Activated CD4-positive, alpha-beta T cell treated with anti-CD3 and anti-CD28 coated beads, Interleukin-2, amount 10 ng/mL, durations not matched to agents 7 days and 5 days (primary cell): ENCODE measurements around the gene MARK1. TPM values are rescaled to one million over a fixed set of nuclear protein-coding genes. Genes with fewer than 3 reads are reported as not detected.
"Not testable (repeated sequence)": the region's sequence is repeated elsewhere in the genome, so short reads cannot be mapped to it uniquely, and the experiment has no call there.

Source experiments
- CTCF ChIA-PET: fragments of 350-600 bp; sonication (Branson Sonifier 250); formaldehyde crosslinking; loops from one replicate; lab custom pipeline; 2021; ENCODE audit warnings: antibody characterized with exemption; lab: Charles Lee
- POLR2A ChIA-PET: fragments of 350-600 bp; sonication (Branson Sonifier 250); formaldehyde crosslinking; loops from one replicate; lab custom pipeline; 2021; ENCODE audit warnings: antibody characterized with exemption; lab: Charles Lee
- DNase-seq: peaks from one replicate; pipeline ENCODE4 v3.0.0-alpha.2; 2020
- H3K27ac Mint-ChIP-seq: one replicate; pipeline ENCODE4 v1.8.0; 2021; ENCODE audit warnings: mild to moderate bottlenecking, moderate library complexity, mixed read lengths
- H3K27me3 Mint-ChIP-seq: one replicate; pipeline ENCODE4 v1.8.0; 2021; ENCODE audit warnings: mixed read lengths
- H3K36me3 Mint-ChIP-seq: one replicate; pipeline ENCODE4 v1.8.0; 2021; ENCODE audit warnings: low read depth, mixed read lengths
- H3K4me1 Mint-ChIP-seq: one replicate; pipeline ENCODE4 v1.8.0; 2021; ENCODE audit warnings: mixed read lengths
- H3K4me3 Mint-ChIP-seq: one replicate; pipeline ENCODE4 v1.8.0; 2021; ENCODE audit warnings: mild to moderate bottlenecking, moderate library complexity, mixed read lengths
- H3K9me3 Mint-ChIP-seq: one replicate; pipeline ENCODE4 v1.8.0; 2021; ENCODE audit warnings: mixed read lengths
- total RNA-seq, 2 experiments: library from RNA; stranded (reverse); gene quantifications; one replicate each; pipeline ENCODE4 v1.2.3, GENCODE V29; 2021

Gene MARK1
- total RNA-seq, 2 experiments from 2014 or later = not detected

GRCh38 chr1:220592714-220593113 is 64.8 kb downstream of the MARK1 start:
- ChIA-PET CTCF (no interaction called here), POLR2A (no interaction called here)
- Mint-ChIP-seq H3K4me3 (no peak overlapping the region), H3K9me3 (no peaks in the 10 kb centered on the region), H3K27ac (no peak overlapping the region), H3K4me1 (no peaks in the 10 kb centered on the region), H3K27me3 (no peaks in the 10 kb centered on the region), H3K36me3 (no peaks in the 10 kb centered on the region)
- DNase-seq = no peak

- no peaks in the 10 kb centered on the region for H3K27me3 Mint-ChIP-seq
- no peak overlapping the region for H3K27ac Mint-ChIP-seq
- H3K4me1 Mint-ChIP-seq = no peaks in the 10 kb centered on the region
- ChIA-PET POLR2A (no interaction called here), CTCF (no interaction called here)
- DNase-seq = no peak
- H3K4me3 Mint-ChIP-seq = no peak overlapping the region
- H3K36me3 Mint-ChIP-seq = no peaks in the 10 kb centered on the region
- H3K9me3 Mint-ChIP-seq = no peaks in the 10 kb centered on the region
These were observed 66.4 kb downstream of the MARK1 start for GRCh38 chr1:220594356-220594755.

- Mint-ChIP-seq H3K36me3 (no peaks in the 10 kb centered on the region), H3K27ac (no peak overlapping the region), H3K4me3 (no peak overlapping the region), H3K9me3 (no peaks in the 10 kb centered on the region), H3K4me1 (no peaks in the 10 kb centered on the region), H3K27me3 (no peaks in the 10 kb centered on the region)
- no peak for DNase-seq
- POLR2A ChIA-PET = no interaction called here
- CTCF ChIA-PET = no interaction called here
These were observed 67.2 kb downstream of the MARK1 start for GRCh38 chr1:220595179-220595578.

- no peak overlapping the region for H3K27ac Mint-ChIP-seq
- no peak for DNase-seq
- H3K27me3 Mint-ChIP-seq = no peaks in the 10 kb centered on the region
- H3K36me3 Mint-ChIP-seq = no peaks in the 10 kb centered on the region
- no peaks in the 10 kb centered on the region for H3K9me3 Mint-ChIP-seq
- ChIA-PET CTCF (no interaction called here), POLR2A (no interaction called here)
- no peaks in the 10 kb centered on the region for H3K4me1 Mint-ChIP-seq
- H3K4me3 Mint-ChIP-seq = no peak overlapping the region
These were observed 77.0 kb downstream of the MARK1 start for GRCh38 chr1:220604926-220605325.

GRCh38 chr1:220605651-220606050 is 77.7 kb downstream of the MARK1 start:
- H3K4me3 Mint-ChIP-seq, H3K27me3 Mint-ChIP-seq, H3K9me3 Mint-ChIP-seq, DNase-seq, CTCF ChIA-PET, H3K4me1 Mint-ChIP-seq, POLR2A ChIA-PET, H3K36me3 Mint-ChIP-seq, H3K27ac Mint-ChIP-seq: not testable (repeated sequence)

GRCh38 chr1:220611100-220611499 is 83.2 kb downstream of the MARK1 start:
- H3K4me3 Mint-ChIP-seq, H3K27ac Mint-ChIP-seq, H3K27me3 Mint-ChIP-seq, DNase-seq, H3K4me1 Mint-ChIP-seq, CTCF ChIA-PET, H3K9me3 Mint-ChIP-seq, POLR2A ChIA-PET, H3K36me3 Mint-ChIP-seq: not testable (repeated sequence)

GRCh38 chr1:220616836-220617235 is 88.9 kb downstream of the MARK1 start:
- Mint-ChIP-seq H3K27ac (no peak overlapping the region), H3K9me3 (no peaks in the 10 kb centered on the region), H3K36me3 (no peaks in the 10 kb centered on the region), H3K27me3 (peaks cover 1% of the 10 kb centered on the region), H3K4me1 (no peaks in the 10 kb centered on the region), H3K4me3 (no peak overlapping the region)
- no peak for DNase-seq
- ChIA-PET CTCF (no interaction called here), POLR2A (no interaction called here)

- H3K27ac Mint-ChIP-seq = no peak overlapping the region
- H3K27me3 Mint-ChIP-seq = no peaks in the 10 kb centered on the region
- no peak overlapping the region for H3K4me3 Mint-ChIP-seq
- no peak for DNase-seq
- no peaks in the 10 kb centered on the region for H3K36me3 Mint-ChIP-seq
- POLR2A ChIA-PET = no interaction called here
- no peaks in the 10 kb centered on the region for H3K4me1 Mint-ChIP-seq
- no peaks in the 10 kb centered on the region for H3K9me3 Mint-ChIP-seq
- CTCF ChIA-PET = no interaction called here
These were observed 100.5 kb downstream of the MARK1 start for GRCh38 chr1:220628431-220628830.

GRCh38 chr1:220631238-220631815 is 103.4 kb downstream of the MARK1 start:
- Mint-ChIP-seq H3K27me3 (no peaks in the 10 kb centered on the region), H3K9me3 (no peaks in the 10 kb centered on the region), H3K36me3 (no peaks in the 10 kb centered on the region), H3K4me3 (no peak overlapping the region), H3K27ac (no peak overlapping the region), H3K4me1 (no peaks in the 10 kb centered on the region)
- DNase-seq = no peak
- ChIA-PET POLR2A (no interaction called here), CTCF (no interaction called here)

GRCh38 chr1:220637759-220638158 is 109.8 kb downstream of the MARK1 start:
- ChIA-PET CTCF (no interaction called here), POLR2A (no interaction called here)
- H3K36me3 Mint-ChIP-seq = no peaks in the 10 kb centered on the region

GRCh38 chr1:220642285-220642684 is 114.3 kb downstream of the MARK1 start:
- no peak overlapping the region for H3K27ac Mint-ChIP-seq
- no peaks in the 10 kb centered on the region for H3K9me3 Mint-ChIP-seq
- no peaks in the 10 kb centered on the region for H3K4me1 Mint-ChIP-seq
- no peak for DNase-seq
- no peaks in the 10 kb centered on the region for H3K36me3 Mint-ChIP-seq
- ChIA-PET POLR2A (no interaction called here), CTCF (no interaction called here)
- no peak overlapping the region for H3K4me3 Mint-ChIP-seq
- no peaks in the 10 kb centered on the region for H3K27me3 Mint-ChIP-seq

More at GRCh38 chr1:220637759-220638158, 109.8 kb downstream of the MARK1 start:
- no peaks in the 10 kb centered on the region for H3K4me1 Mint-ChIP-seq
- H3K27me3 Mint-ChIP-seq = no peaks in the 10 kb centered on the region
- no peak for DNase-seq
- H3K4me3 Mint-ChIP-seq = no peak overlapping the region
- no peaks in the 10 kb centered on the region for H3K9me3 Mint-ChIP-seq
- no peak overlapping the region for H3K27ac Mint-ChIP-seq

GRCh38 chr1:220652995-220653394 is 125.1 kb downstream of the MARK1 start:
- no peak for DNase-seq
- no peaks in the 10 kb centered on the region for H3K9me3 Mint-ChIP-seq
- H3K27ac Mint-ChIP-seq = no peak overlapping the region
- no peaks in the 10 kb centered on the region for H3K27me3 Mint-ChIP-seq
- no peaks in the 10 kb centered on the region for H3K36me3 Mint-ChIP-seq
- no peaks in the 10 kb centered on the region for H3K4me1 Mint-ChIP-seq
- POLR2A ChIA-PET = no interaction called here
- CTCF ChIA-PET = interaction anchor here (1.1 kb wide), 1 partner anchor 9 kb away, joined by 3 read pairs; no protein-coding TSS in a partner anchor
- H3K4me3 Mint-ChIP-seq = no peak overlapping the region

- H3K4me1 Mint-ChIP-seq = no peaks in the 10 kb centered on the region
- CTCF ChIA-PET = no interaction called here
- H3K27ac Mint-ChIP-seq = no peak overlapping the region
- POLR2A ChIA-PET = no interaction called here
- no peaks in the 10 kb centered on the region for H3K27me3 Mint-ChIP-seq
- no peaks in the 10 kb centered on the region for H3K9me3 Mint-ChIP-seq
- H3K4me3 Mint-ChIP-seq = no peak overlapping the region
- no peaks in the 10 kb centered on the region for H3K36me3 Mint-ChIP-seq
- no peak for DNase-seq
These were observed 127.6 kb downstream of the MARK1 start for GRCh38 chr1:220655509-220655908.

GRCh38 chr1:220655961-220656740 is 128.2 kb downstream of the MARK1 start:
- Mint-ChIP-seq H3K27ac (no peak overlapping the region), H3K4me1 (no peaks in the 10 kb centered on the region), H3K27me3 (no peaks in the 10 kb centered on the region), H3K9me3 (no peaks in the 10 kb centered on the region), H3K4me3 (no peak overlapping the region), H3K36me3 (no peaks in the 10 kb centered on the region)
- no peak for DNase-seq
- POLR2A ChIA-PET = no interaction called here
- CTCF ChIA-PET = no interaction called here
